Measurements from ENCODE around the gene OR2B2.
A peak's percentile ranks its signal among the peaks of the same experiment; 100 is the strongest.

OR2B2 gene

DNA sequence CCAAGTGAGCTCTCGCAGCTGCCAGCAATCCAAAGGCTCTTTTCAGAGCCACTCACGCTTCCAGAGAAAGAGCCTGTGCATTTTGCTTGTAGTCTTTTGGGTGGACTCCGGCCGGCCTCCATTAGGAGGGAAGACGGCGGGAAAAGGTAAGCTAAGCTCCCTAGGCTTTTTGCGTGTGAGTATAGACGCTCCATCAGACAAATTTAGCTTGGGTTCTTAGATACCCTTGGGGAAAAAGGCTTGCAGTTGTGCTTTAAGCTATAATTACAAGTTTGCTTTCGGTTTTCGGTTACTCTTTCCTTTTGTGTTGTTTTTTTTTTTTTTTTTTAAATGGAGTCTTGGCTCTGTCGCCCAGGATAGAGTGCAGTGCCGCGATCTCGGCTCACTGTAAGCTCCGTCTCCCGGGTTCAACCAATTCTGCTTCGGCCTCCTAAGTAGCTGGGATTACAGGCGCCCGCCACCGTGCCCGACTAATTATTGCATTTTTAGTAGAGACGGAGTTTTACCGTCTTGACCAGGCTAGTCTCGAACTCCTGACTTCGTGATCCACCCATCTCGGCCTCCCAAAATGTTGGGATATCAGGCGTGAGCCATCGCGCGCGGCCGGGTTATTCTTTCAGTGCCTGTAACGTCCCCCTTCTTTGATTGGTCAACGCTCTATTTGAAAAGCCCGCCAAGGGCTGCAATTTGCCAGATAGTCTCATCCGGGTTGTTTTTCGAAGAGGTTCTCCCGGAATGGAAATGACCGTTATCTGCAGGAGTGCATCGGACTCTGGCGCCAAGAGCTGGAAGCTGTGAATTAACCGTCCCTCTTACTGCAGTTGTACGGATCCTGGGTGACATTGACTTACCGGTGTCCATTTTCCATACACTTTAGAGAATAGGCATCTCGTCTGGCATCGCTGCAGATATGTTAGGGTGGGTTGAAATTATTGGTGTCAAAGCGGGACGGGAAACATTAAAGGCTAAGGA lies 18.1 kb downstream of the OR2B2 start:
- peak in 1 of 2 donors; percentile 49 for DNase-seq (ENCODE audit: low read depth in 2 of 2, low spot score in 1 of 2)

DNA sequence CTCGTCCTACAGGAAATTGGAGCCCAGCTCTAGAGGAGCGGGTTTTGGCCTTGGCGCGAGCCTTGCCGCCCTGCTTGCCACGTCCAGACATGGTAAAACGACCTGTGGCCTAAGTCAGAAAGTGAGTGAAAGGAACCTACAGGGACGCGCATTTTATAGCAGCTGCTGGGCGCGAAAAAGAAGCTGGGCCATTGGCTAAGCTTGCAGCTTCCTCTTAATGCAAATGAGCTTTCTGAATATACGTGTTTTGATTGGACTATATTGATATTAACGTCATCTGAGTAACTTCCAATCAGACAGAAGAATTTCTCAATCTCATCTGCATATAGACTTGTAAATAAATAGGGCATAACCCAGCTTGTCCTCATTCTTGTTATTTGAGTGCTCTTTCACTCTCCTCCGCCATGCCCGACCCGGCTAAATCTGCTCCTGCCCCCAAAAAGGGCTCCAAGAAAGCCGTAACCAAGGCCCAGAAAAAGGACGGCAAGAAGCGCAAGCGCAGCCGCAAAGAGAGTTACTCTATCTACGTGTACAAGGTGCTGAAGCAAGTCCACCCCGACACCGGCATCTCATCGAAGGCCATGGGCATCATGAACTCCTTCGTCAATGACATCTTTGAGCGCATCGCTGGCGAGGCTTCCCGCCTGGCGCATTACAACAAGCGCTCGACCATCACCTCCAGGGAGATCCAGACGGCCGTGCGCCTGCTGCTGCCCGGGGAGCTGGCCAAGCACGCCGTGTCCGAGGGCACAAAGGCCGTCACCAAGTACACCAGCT lies 18.9 kb downstream of the OR2B2 start:
- peak; percentile 54 to 78 for DNase-seq (ENCODE audit: low read depth in 2 of 2, low spot score in 1 of 2)

DNA sequence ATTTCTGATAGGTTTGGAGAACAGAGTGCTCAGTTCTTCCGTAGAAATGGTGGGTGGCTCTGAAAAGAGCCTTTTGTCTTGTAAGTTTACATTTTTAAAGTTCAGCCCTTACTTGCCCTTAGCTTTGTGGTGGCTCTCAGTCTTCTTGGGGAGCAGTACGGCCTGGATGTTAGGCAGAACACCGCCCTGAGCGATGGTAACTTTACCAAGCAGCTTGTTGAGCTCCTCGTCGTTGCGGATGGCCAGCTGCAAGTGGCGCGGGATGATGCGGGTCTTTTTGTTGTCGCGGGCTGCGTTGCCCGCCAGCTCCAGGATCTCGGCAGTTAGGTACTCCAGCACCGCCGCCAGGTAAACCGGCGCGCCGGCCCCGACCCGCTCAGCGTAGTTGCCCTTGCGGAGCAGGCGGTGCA lies 19.5 kb downstream of the OR2B2 start:
- DNase-seq (ENCODE audit: low read depth in 2 of 2, low spot score in 1 of 2) = no peak

DNA sequence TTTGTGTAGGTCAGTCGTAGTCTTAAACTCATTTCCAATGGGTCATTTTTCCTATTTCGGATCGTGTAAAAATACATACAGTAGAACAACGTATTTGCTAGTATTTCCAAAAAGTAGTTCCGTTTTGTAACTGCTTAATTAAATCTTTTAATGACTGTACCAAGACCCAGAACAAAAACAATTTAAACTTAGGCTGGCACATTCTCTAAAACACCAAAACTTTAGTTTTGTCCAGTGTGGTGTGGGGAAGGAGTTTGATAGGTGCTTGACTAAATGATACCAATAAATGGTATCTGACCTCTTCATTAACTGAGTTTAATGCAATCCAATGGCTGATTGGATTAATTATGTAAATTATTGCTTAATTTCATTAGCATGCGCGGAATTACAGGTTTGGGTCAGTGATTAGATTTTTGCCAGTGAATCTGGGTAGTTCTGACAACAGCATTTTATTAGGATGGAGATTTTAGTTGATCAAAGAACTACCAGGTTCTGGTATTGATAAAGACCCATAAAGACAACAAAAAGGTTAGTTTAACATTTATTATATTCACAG lies 20.8 kb downstream of the OR2B2 start:
- DNase-seq (ENCODE audit: low read depth in 2 of 2, low spot score in 1 of 2) = no peak

DNA sequence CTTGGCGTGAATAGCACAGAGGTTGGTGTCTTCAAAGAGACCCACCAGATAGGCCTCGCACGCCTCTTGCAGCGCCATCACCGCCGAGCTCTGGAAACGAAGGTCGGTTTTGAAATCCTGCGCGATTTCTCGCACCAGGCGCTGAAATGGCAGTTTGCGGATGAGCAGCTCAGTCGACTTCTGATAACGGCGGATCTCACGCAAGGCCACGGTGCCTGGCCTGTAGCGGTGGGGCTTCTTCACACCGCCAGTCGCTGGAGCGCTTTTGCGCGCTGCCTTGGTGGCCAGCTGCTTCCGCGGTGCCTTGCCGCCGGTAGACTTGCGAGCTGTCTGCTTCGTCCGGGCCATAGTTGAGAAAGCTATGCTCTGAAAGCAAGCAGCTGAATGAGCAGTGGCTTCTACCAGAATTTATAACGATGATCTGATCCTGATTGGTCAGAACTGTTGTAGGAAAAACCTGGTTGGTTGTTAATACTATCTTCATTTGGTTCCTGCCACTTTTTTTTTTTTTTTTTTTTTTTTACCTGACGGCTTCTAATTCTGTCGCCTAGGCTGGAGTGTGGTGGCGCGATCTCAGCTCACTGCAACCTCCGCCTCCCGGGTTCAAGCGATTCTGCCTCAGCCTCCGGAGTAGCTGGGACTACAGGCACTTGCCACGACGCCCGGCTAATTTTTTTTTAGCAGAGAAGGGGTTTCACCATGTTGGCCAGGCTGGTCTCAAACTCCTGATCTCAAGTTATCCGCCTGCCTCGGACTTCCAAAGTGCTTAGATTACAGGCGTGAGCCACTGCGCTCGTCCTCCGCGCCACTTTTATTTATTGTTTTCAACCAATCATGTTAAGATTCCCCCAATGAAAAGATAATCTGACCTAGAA lies 21.5 kb downstream of the OR2B2 start:
- DNase-seq (ENCODE audit: low read depth in 2 of 2, low spot score in 1 of 2) = peak in 1 of 2 donors; percentile 49

DNA sequence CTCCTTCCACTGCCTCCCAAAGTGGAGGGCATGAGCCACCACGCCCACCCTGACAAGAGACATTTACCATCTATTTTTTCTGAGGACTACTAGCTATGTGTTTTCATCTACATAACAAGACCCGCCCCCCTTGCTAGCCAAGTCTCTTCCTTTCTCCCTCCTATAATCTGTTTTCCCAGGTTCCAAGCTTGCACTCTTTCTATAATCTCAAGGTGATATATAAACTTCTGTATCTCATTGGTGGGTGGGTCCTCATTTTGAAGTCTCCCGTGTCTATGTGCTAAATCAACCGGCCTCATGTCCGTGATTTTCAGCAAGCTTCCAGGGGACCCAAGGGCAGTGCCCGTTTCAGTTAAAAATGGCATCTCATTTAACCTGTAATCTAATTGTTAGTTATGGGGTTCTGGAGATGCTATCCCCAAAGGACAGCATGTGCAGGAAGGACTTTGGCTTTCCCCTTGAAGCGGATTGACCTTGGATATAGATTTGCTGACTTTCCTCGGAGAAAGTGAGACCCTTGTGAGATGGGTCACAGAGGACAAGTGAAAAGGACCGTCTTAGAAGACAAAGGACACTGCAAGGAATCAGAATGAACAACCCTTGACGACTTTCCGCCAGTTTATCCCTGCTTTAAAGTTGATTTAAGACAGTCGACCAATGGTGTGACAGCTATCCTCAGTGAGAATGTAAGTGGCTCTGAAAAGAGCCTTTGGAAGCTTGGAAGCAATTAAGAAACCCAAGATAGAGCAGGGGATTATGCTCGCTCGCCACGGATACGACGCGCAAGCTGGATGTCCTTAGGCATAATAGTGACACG lies 22.4 kb downstream of the OR2B2 start:
- DNase-seq (ENCODE audit: low read depth in 2 of 2, low spot score in 1 of 2) = no peak

DNA sequence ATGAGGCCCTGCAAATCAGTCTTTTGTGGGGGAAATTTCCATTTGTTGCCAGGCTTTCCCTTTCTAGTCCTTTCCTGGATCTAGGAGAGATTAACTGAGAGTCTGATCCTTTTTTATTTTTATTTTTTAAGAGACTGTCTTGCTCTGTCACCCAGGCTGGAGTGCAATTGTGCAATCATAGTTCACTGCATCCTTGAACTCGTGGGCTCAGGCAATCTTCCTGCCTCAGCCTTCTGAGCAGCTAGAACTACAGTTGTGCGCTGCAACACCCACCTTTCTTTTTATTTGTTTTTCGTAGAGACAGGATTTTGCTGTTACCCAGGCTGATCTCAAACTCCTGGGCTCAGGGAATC lies 22.9 kb downstream of the OR2B2 start:
- DNase-seq (ENCODE audit: low read depth in 2 of 2, low spot score in 1 of 2) = no peak

DNA sequence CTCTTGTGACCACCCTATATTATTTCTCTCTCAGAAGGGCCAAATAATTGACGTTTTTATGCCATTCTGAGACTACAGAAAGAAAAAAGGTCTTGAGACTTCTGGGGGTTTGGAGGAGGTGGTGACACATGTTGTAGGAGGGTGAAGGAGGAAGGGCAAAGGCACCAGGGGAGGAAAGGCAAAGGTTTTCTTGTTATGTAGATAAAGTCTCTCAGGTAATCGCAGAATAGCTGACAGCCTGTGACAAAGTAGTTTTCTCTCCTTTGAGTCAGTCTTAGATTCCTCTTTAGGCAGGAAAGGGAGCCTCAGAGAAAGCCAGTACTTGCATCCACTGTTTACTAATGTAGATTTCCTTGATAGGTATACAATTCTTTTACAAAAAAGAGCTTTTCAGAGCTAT lies 23.6 kb downstream of the OR2B2 start:
- no peak for DNase-seq (ENCODE audit: low read depth in 2 of 2, low spot score in 1 of 2)

DNA sequence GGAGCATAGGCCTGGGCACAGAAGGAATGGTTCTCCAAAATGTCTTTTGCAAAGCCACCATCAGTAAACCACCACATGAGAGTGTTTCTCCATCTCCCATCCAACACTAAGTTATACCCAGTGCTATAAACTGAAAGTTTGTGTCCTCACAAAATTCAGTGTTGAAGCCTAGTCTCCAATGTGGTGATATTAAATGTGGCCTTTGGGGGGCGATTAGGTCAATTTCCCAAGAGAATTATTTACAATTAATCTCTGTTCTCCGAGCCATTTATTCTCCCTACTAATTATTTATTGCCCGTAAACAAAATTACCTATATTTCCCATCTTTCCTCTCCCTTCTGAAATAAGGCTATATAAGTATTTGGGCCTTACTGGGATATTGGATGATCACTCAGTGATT lies 26.1 kb downstream of the OR2B2 start:
- no peak for DNase-seq (ENCODE audit: low read depth in 2 of 2, low spot score in 1 of 2)

DNA sequence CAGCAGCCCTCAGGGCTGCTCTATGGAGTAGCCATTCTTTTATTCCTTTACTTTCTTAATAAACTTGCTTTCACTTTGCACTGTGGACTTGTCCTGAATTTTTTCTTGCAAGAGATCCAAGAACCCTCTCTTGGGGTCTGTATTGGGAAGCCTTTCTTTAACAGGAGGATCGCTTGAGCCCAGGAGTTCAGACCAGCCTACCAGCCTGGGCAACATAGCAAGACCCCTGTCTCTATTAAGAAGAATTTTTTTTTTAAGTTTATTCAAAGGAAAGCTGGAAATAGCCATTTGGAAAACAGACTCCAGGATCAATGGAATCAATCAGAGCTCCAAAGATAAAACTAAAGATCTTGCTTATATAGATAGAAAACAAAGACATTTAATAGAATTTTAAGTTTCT lies 29.1 kb downstream of the OR2B2 start:
- no peak for DNase-seq (ENCODE audit: low read depth in 2 of 2, low spot score in 1 of 2)

DNA sequence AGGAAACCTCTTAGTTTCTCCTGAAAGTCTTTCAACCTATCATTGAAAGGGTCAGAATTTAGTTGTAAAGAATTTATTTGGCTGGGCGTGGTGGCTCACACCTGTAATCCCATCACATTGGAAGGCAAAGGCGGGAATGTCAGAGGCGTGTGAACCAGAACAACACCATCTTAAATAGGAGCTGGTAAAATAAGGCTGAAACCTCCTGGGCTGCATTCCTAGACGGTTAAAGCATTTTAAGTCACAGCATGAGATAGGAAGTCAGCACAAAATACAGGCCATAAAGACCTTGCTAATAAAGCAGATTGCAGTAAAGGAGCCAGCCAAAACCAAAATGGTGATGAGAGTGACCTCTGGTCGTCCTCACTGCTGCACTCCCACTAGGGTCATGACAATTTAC lies 29.6 kb downstream of the OR2B2 start:
- DNase-seq (ENCODE audit: low read depth in 2 of 2, low spot score in 1 of 2) = no peak

DNA sequence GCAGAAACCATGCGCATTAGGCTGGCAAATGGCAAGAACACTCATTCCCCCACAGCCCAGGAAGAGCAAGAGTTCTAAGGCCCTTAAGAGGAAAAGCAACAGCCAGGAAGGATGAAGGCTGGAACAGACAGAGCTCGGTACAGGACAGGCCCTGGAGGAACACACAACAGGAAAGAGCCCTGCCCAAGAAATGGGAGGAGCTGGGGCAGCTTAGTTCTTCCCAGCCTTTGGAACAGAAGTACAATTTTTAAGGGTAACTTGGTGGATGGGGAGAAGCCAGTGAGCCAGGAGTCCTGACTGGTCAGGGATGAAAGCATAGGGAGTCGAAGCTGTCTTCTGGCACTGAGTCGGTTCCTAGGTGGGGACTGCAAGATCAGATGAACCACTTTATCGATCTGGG lies 32.4 kb downstream of the OR2B2 start:
- DNase-seq (ENCODE audit: low read depth in 2 of 2, low spot score in 1 of 2) = no peak

DNA sequence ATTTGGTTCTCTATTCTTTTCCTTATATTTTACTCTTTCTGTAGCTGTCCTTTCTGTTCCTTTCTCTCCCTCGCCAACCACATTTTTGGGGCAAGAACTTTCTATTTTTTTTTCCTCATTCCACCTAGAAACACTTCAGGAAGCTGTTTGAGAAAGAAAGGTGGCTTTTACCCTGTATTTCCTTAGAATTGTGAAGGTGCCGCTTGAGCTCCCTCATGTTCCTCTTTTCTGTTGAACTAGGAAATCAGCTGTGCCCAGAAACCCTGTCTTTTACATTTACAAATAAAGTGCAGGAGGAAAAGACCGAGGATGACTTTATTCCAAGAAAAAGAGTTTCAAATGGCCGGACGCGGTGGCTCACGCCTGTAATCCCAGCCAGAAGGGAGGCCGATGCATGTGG lies 38.2 kb downstream of the OR2B2 start:
- DNase-seq (ENCODE audit: low read depth in 2 of 2, low spot score in 1 of 2) = no peak

DNA sequence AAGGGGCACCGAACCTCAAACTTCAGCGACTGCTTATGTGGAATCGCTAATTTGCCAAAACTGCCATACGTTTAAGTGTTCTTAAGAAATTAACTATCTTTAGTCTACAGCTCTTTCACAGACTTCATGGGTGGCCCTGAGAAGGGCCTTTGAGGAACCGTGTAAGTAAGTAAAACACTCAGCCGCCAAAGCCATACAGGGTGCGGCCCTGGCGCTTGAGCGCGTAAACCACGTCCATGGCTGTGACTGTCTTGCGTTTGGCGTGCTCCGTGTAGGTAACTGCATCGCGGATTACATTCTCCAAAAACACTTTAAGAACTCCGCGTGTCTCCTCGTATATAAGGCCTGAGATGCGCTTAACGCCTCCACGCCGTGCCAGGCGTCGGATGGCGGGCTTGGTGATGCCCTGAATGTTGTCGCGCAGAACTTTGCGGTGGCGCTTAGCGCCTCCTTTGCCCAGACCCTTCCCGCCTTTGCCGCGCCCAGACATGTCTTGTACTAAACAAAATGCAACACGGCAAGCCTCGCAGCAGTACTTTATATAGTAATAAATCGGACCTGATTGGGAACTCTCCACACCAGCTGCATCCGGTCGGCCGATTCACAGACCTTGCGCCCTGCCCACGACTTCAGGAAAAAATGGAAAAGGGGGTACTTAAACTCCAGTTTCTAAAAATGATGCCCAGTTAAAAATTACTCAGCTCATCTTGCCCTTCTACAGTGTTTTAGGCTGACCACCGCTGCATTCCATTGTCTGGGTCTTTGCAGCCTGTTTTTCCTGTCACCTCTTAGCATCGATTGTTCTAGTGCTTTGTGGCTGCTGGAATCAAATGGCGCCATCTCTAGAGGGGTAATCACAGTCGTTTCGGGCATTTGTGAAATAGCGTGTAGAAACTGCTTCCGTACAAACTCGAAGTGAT lies 38.9 kb downstream of the OR2B2 start:
- peak in 1 of 2 donors; percentile 16 for DNase-seq (ENCODE audit: low read depth in 2 of 2, low spot score in 1 of 2)

DNA sequence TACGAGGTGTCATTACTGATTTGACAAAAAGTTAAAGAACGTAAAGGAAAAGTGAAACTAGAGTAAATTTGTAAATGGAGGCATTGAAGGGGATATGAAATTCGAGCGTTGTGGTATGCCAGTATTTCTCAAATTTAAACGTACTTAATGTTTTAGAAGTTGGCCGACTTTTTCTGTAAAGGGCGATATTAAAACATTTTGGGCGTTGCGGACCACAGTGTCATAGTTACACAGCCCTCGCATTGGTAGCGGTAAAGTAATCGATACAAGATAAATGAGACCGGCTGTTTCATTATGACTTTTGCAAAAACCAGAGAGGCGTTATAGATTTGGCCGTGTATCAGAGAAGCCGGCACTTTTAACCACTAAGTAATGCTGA lies 39.6 kb downstream of the OR2B2 start:
- DNase-seq (ENCODE audit: low read depth in 2 of 2, low spot score in 1 of 2) = no peak

DNA sequence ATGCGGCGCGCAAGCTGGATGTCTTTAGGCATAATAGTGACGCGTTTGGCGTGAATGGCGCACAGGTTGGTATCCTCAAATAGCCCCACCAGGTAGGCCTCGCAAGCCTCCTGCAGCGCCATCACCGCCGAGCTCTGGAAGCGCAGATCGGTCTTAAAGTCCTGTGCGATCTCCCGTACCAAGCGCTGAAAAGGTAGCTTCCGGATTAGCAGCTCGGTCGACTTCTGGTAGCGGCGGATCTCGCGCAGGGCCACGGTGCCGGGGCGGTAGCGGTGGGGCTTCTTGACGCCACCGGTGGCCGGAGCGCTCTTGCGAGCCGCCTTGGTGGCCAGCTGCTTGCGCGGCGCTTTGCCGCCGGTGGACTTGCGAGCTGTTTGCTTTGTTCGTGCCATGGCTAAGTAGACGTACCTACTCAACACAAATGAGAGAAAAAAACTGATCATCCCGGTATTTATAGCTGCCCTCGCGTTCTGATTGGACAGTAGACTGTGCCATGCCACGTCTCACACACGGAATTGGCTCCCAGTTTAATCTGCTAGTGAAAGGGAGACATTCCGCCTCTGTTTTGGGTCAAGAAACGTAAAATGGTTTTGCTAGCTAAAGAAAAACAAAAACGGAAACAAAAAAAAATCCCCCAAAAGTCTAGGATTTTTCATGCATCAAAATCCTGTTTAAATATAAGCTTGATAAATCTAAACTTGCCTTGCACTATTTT lies 40.1 kb downstream of the OR2B2 start:
- peak; percentile 61 to 75 for DNase-seq (ENCODE audit: low read depth in 2 of 2, low spot score in 1 of 2)

DNA sequence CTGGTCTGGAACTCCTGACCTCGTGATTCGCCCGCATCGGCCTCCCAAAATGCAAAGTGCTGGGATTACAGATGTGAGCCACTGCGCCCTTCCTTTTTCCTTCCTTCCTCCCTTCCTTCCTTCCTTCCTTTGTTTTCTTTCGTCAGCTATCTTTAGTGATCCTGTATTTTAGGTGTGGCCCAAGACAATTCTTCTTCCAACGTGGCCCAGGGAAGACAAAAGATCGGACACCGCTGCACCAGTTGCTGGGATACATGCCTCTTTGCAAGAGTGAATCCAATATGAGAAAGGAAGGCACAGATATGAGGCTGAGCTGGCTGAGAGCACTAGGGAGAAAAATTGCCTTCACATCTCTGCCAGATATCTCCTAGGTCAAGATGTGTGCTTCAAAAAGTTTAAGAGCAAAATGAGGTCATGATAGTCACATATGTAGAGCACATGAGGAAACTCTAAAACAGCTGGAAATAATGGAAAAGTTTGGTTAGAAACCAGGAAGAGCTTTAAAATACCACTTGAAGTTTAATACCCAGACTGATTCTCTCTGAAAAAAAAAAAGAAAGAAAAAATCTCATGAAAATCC lies 41.8 kb downstream of the OR2B2 start:
- no peak for DNase-seq (ENCODE audit: low read depth in 2 of 2, low spot score in 1 of 2)

DNA sequence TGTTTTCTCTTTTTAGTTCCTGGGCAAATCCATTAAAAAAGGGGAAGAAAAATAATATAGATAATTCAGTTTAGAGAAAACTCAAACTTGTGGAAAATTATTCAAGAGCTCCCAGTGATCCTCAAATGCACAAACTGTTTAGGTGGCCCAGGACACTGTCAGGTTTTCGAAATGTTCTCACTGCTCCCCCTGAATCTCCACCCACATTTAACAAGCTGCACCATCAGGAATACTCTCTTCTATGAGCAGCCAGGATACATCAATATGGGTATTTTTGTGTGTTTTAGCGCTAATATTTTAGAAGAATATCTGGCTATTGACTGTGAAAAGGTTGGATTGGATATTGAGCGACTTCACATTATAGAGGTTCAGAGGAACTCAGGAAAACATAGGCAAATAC lies 43.9 kb downstream of the OR2B2 start:
- no peak for DNase-seq (ENCODE audit: low read depth in 2 of 2, low spot score in 1 of 2)
